Kidney epithelial cell (primary cell): ENCODE measurements around the gene SLX9. TPM values are rescaled to one million over a fixed set of nuclear protein-coding genes. Genes with fewer than 3 reads are reported as not detected.
A peak's percentile ranks its signal among the peaks of the same experiment; 100 is the strongest.
"Not testable (repeated sequence)": the region's sequence is repeated elsewhere in the genome, so short reads cannot be mapped to it uniquely, and the experiment has no call there.

ENCODE experiments used
- DNase-seq: peaks from one replicate; pipeline ENCODE4 v3.0.0-alpha.2; 2010; ENCODE audit warnings: low read depth
- H3K27me3 ChIP-seq: 2 replicates; pipeline ENCODE4 v1.6.0; 2011; ENCODE audit warnings: low read length; ENCODE audit not compliant: control insufficient read depth, insufficient read depth
- H3K36me3 ChIP-seq: 2 replicates; pipeline ENCODE4 v1.5.1; 2011; ENCODE audit warnings: low read length; ENCODE audit not compliant: control insufficient read depth, insufficient read depth
- H3K4me3 ChIP-seq: 2 replicates; pipeline ENCODE4 v1.5.1; 2011; ENCODE audit warnings: low read depth, mild to moderate bottlenecking, control low read depth, low read length
- total RNA-seq: library from RNA; depleted of rRNA; stranded (reverse); fragments of >200 nt; gene quantifications from 2 replicates; pipeline ENCODE4 v1.2.3, GENCODE V29; 2015
- TF ChIP-seq, protein P1 (sequence below): IDR thresholded peaks from 2 replicates; pipeline ENCODE4 v1.5.1; 2011; ENCODE audit warnings: mild to moderate bottlenecking, moderate library complexity, low read length, control low read depth, inconsistent platforms; ENCODE audit not compliant: insufficient read depth, poor library complexity, severe bottlenecking

Gene SLX9
- total RNA-seq, 1 donor from 2014 or later, result 38.6 TPM

- TF ChIP-seq, protein P1, sequence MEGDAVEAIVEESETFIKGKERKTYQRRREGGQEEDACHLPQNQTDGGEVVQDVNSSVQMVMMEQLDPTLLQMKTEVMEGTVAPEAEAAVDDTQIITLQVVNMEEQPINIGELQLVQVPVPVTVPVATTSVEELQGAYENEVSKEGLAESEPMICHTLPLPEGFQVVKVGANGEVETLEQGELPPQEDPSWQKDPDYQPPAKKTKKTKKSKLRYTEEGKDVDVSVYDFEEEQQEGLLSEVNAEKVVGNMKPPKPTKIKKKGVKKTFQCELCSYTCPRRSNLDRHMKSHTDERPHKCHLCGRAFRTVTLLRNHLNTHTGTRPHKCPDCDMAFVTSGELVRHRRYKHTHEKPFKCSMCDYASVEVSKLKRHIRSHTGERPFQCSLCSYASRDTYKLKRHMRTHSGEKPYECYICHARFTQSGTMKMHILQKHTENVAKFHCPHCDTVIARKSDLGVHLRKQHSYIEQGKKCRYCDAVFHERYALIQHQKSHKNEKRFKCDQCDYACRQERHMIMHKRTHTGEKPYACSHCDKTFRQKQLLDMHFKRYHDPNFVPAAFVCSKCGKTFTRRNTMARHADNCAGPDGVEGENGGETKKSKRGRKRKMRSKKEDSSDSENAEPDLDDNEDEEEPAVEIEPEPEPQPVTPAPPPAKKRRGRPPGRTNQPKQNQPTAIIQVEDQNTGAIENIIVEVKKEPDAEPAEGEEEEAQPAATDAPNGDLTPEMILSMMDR, result peak; percentile 32
- Histone ChIP-seq H3K36me3 (no peaks in the 10 kb centered on the region), H3K27me3 (peaks cover 24% of the 10 kb centered on the region), H3K4me3 (no peak overlapping the region)
- peak; percentile 61 for DNase-seq
These were observed 12.0 kb upstream of the SLX9 start for GRCh38 chr21:44927587-44928461.

DNA sequence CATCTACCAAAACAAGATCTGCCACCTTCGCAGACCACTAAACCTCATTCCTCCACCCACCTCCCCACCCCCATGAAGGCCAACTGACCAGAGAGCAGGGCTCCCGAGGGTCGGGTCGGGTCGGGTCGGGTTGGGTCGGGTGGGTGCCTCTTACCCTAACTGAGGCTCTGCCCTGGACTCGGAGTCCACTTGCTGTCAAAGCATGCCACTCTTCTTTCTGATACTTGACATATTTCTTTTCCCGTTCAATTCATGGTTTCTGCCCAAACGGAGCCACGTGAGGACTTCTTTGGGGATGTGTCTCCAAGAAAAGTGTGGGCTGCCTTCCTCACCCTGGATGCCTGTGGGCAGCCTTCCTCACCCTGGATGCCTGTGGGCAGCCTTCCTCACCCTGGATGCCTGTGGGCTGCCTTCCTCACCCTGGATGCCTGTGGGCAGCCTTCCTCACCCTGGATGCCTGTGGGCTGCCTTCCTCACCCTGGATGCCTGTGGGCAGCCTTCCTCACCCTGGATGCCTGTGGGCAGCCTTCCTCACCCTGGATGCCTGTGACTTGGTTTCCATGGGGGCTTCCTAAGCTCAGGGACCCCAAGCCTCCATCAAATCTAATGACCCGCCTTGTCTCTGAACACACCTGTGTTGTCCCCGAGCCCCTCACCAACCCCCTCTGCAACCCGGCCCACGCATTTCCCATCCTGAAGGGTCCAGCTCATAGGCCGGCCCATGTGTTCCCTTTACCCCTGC lies 11.2 kb upstream of the SLX9 start:
- not testable (repeated sequence) for H3K4me3 ChIP-seq, H3K36me3 ChIP-seq, DNase-seq
- H3K27me3 ChIP-seq, result peaks cover 33% of the 10 kb centered on the region

GRCh38 chr21:44929242-44929798 lies 10.5 kb upstream of the SLX9 start:
- H3K27me3 ChIP-seq, result peaks cover 39% of the 10 kb centered on the region
- TF ChIP-seq, protein P1, result no peak
- no peak overlapping the region for H3K4me3 ChIP-seq
- H3K36me3 ChIP-seq, result no peaks in the 10 kb centered on the region
- no peak for DNase-seq

DNA sequence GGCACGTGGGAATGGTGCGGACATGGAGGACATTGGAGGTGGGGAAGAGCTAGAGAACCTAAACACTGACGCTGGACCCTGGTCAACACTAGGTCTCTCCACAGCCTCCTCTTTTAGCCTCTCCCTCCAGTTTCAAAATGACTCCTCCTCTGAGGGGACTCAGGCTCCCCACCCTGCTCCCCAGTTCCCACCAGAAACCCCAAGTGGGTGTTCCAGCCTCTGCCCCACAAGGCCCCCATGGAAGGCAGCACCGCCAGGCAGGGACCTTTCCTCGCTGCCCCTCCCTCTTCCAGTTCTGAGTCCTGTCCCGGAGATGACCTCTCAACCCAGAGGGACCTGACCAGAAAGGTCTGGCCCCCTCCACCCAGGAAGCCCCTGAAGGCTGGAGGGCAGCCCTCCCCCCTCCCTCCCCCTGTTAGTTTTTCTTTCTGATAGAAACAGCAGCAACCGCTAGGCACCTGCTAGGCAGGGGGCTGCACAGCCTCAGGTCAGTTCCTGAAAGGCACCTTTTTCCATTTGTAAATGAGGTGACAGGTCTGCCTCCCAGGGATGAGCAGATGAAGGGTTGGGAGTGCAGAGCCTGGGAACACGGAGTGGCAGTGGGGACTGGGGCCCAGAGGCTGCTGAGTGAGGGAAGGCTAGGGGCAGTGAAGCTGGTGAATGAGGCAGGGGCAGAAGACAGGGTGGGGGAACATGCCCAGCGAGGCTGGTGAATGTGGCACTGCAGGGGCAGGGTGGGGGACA lies 9.9 kb upstream of the SLX9 start:
- no peak overlapping the region for H3K4me3 ChIP-seq
- no peaks in the 10 kb centered on the region for H3K36me3 ChIP-seq
- no peak for DNase-seq
- peaks cover 45% of the 10 kb centered on the region for H3K27me3 ChIP-seq
- TF ChIP-seq, protein P1, result no peak

GRCh38 chr21:44930543-44930981 lies 9.3 kb upstream of the SLX9 start:
- TF ChIP-seq, protein P1, result no peak
- H3K27me3 ChIP-seq, result peaks cover 45% of the 10 kb centered on the region

More at GRCh38 chr21:44930543-44930981, 9.3 kb upstream of the SLX9 start:
- DNase-seq, result no peak
- H3K4me3 ChIP-seq, result no peak overlapping the region
- no peaks in the 10 kb centered on the region for H3K36me3 ChIP-seq
